GM21390 (cell line): ENCODE data around the gene STIM1.
"Not testable (repeated sequence)": the region's sequence is repeated elsewhere in the genome, so short reads cannot be mapped to it uniquely, and the experiment has no call there.

Experiments used
- ATAC-seq: cut with Tn5 transposase; IDR thresholded peaks from one replicate; pipeline ENCODE4 v1.9.1; 2021; ENCODE audit not compliant: unreplicated experiment

STIM1 gene

GRCh38 chr11:3854977-3855807, at the start of gene STIM1:
Gene STIM1 (plus strand): TSS chr11:3855664. CDS start chr11:3856271, 607 bp downstream.
- peak; percentile 56 for ATAC-seq

GRCh38 chr11:3807909-3808860, 47.3 kb upstream of the STIM1 start, which contains the start of gene PGAP2:
Gene PGAP2 (plus strand): TSS chr11:3808560. CDS start chr11:3811260, 2,700 bp downstream.
- ATAC-seq: peak; percentile 61

- peak; percentile 85 for ATAC-seq
Measured at GRCh38 chr11:3808861-3809623, 46.4 kb upstream of the STIM1 start.

GRCh38 chr11:3809624-3809928, 45.9 kb upstream of the STIM1 start:
- ATAC-seq: no peak

- no peak for ATAC-seq
Measured at GRCh38 chr11:3810446-3810845, 45.0 kb upstream of the STIM1 start.

GRCh38 chr11:3810951-3811350, 44.5 kb upstream of the STIM1 start:
- ATAC-seq: no peak

- ATAC-seq: not testable (repeated sequence)
Measured at GRCh38 chr11:3814832-3815231, 40.6 kb upstream of the STIM1 start.

- ATAC-seq: no peak
Measured at GRCh38 chr11:3815845-3816244, 39.6 kb upstream of the STIM1 start.

GRCh38 chr11:3816673-3817072, 38.8 kb upstream of the STIM1 start:
- ATAC-seq: no peak

- ATAC-seq: no peak
Measured at GRCh38 chr11:3817181-3817800, 38.2 kb upstream of the STIM1 start.

GRCh38 chr11:3820971-3821370, 34.5 kb upstream of the STIM1 start:
- ATAC-seq: no peak

GRCh38 chr11:3822312-3822711, 33.2 kb upstream of the STIM1 start:
- ATAC-seq: no peak

- ATAC-seq: no peak
Measured at GRCh38 chr11:3823303-3823702, 32.2 kb upstream of the STIM1 start.

GRCh38 chr11:3823762-3824506, 31.5 kb upstream of the STIM1 start:
- ATAC-seq: no peak

GRCh38 chr11:3824714-3825472, 30.6 kb upstream of the STIM1 start:
- ATAC-seq: peak; percentile 87

- ATAC-seq: no peak
Measured at GRCh38 chr11:3825473-3826154, 29.9 kb upstream of the STIM1 start.

GRCh38 chr11:3826721-3827120, 28.7 kb upstream of the STIM1 start:
- no peak for ATAC-seq

- no peak for ATAC-seq
Measured at GRCh38 chr11:3827434-3828186, 27.9 kb upstream of the STIM1 start.
